Suprapubic skin (tissue), 3 donors: ENCODE measurements around the gene ADM.

ENCODE experiments used
- CTCF ChIP-seq, 2 donors: fragments of 200-600 bp in 1 of 2; fragments of 450-650 bp in 1 of 2; sonication (generic) in 1 of 2; IDR thresholded peaks; one replicate each; pipeline ENCODE4 v1.5.1; 2016 to 2019; ENCODE audit warnings: antibody characterized with exemption in 2 of 2, mild to moderate bottlenecking in 1 of 2, moderate library complexity in 1 of 2
- POLR2A ChIP-seq, 2 donors: fragments of 450-650 bp; IDR thresholded peaks; one replicate each; pipeline ENCODE4 v1.6.1; 2017; ENCODE audit warnings: antibody characterized with exemption in 2 of 2, mild to moderate bottlenecking in 2 of 2, moderate library complexity in 2 of 2

GRCh38 chr11:10308201-10308954 lies 3.5 kb downstream of the ADM start:
- TF ChIP-seq CTCF (IDR thresholded peaks at IDR 0.05), result no peak
- TF ChIP-seq POLR2A (IDR thresholded peaks at IDR 0.05), result no peak
